Transverse colon (tissue), 4 donors: ENCODE results near the gene ZNF32.

ENCODE experiments used
- CTCF ChIP-seq, 5 experiments: fragments of 200-600 bp in 3 of 5; fragments of 450-650 bp in 2 of 5; sonication (generic) in 3 of 5; IDR thresholded peaks; 1 replicate in 2 of 5; 2 replicates in 3 of 5; pipeline ENCODE4 v1.5.1; 2016 to 2017; ENCODE audit warnings: antibody characterized with exemption in 5 of 5, inconsistent platforms in 3 of 5, mild to moderate bottlenecking in 2 of 5, moderate library complexity in 1 of 5
- EP300 ChIP-seq: sonication (generic); formaldehyde crosslinking; IDR thresholded peaks from one replicate; pipeline ENCODE4 v1.6.1; 2017; ENCODE audit warnings: antibody characterized with exemption, low read depth
- POLR2A ChIP-seq: fragments of 450-650 bp; IDR thresholded peaks from one replicate; pipeline ENCODE4 v1.6.1; 2016; ENCODE audit warnings: antibody characterized with exemption, mild to moderate bottlenecking, moderate library complexity
- POLR2AphosphoS5 ChIP-seq, 3 donors: sonication (generic); formaldehyde crosslinking; IDR thresholded peaks; one replicate each; pipeline ENCODE4 v1.6.1; 2016; ENCODE audit warnings: antibody characterized with exemption in 3 of 3

DNA sequence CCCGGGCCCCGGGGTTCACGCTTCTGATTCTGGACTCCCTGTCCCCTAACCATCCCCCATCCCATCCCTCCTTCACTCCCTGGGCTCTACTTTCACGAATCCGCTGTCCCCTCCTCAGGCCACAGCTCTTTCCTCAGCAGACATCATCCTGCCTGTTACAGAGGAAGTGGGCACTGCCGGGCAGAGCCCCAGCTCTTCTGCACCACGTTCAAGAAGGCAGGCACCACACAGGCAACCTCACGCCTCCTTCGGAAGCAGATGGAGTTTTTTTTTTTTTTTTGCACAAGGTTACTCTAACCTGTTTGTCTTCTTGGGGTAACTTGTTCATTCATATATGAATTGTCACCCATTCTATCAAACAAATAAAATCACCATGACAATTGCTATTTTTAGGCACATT is 17.9 kb upstream of the ZNF32 start:
- TF ChIP-seq EP300 = no peak
- no peak for TF ChIP-seq CTCF (IDR thresholded peaks at IDR 0.05)
- no peak for TF ChIP-seq POLR2A
- no peak for TF ChIP-seq POLR2AphosphoS5 (IDR thresholded peaks at IDR 0.05)
